Right lobe of liver (tissue), 6 donors: ENCODE results near the gene ANO9. TPM values are rescaled to one million over a fixed set of nuclear protein-coding genes. Genes with fewer than 3 reads are reported as not detected.
"Not testable (repeated sequence)": the region's sequence is repeated elsewhere in the genome, so short reads cannot be mapped to it uniquely, and the experiment has no call there.

ENCODE experiments used
- ATAC-seq, 4 donors: fragments of 200-7000 bp; cut with Tn5 transposase; one replicate each; pipeline ENCODE4 v1.9.1; 2020; ENCODE audit warnings: mild to moderate bottlenecking in 4 of 4, moderate library complexity in 4 of 4
- DNase-seq, 3 donors: peaks; one replicate each; pipeline ENCODE4 v3.0.0-alpha.2; 2020
- H3K27ac ChIP-seq, 3 donors: fragments of 200-600 bp; one replicate each; pipeline ENCODE4 v1.8.0; 2022
- H3K27me3 ChIP-seq, 2 donors: fragments of 200-600 bp; one replicate each; pipeline ENCODE4 v1.8.0; 2022
- H3K36me3 ChIP-seq, 4 donors: fragments of 200-600 bp; sonication (generic) in 1 of 4; one replicate each; pipeline versions ENCODE4 v1.5.1 to v1.8.0; 2017 to 2022; ENCODE audit warnings: control low read depth in 1 of 4
- H3K4me1 ChIP-seq, 4 donors: fragments of 200-600 bp; sonication (generic) in 1 of 4; one replicate each; pipeline versions ENCODE4 v1.5.1 to v1.8.0; 2017 to 2022; ENCODE audit warnings: control low read depth in 1 of 4
- H3K4me3 ChIP-seq, 3 donors: fragments of 200-600 bp; one replicate each; pipeline ENCODE4 v1.8.0; 2022
- H3K9me3 ChIP-seq, 4 donors: fragments of 200-600 bp; sonication (generic) in 1 of 4; one replicate each; pipeline versions ENCODE4 v1.5.1 to v1.8.0; 2017 to 2022; ENCODE audit warnings: control low read depth in 1 of 4
- POLR2A ChIP-seq: fragments of 450-650 bp; IDR thresholded peaks from one replicate; pipeline ENCODE4 v1.6.1; 2017; ENCODE audit warnings: antibody characterized with exemption, mild to moderate bottlenecking
- WGBS: methylation state at CpG from one replicate; pipeline ENCODE4 v1.1.6; 2018; ENCODE audit warnings: low coverage, low lambda C conversion rate; ENCODE audit not compliant: insufficient coverage; ENCODE audit errors: missing lambda C conversion rate; 5-methylcytosine and 5-hydroxymethylcytosine counted together
- intact Hi-C, 2 donors: fragments of 100-400 bp; cut with DNase I; formaldehyde crosslinking; loops; one replicate each; pipeline versions ENCODE4 v1.11.2 to v1.14.1; 2022
- total RNA-seq, 6 experiments: library from RNA; depleted of rRNA in 2 of 6; stranded (reverse); fragments of >200 nt in 2 of 6; fragmentation: NEBNext Ultra II Directional in 3 of 6; extraction: Animal tissue kit (Norgen Biotek cat#: 25700) in 3 of 6; gene quantifications; one replicate each; pipeline versions ENCODE4 v1.1.0 to v1.2.4, GENCODE V29; 2016 to 2023
- TF ChIP-seq, protein P1 (sequence below), 4 donors: fragments of 200-600 bp in 3 of 4; fragments of 450-650 bp in 1 of 4; IDR thresholded peaks; one replicate each; pipeline versions ENCODE4 v1.5.1 to v1.8.0; 2016 to 2022; ENCODE audit warnings: antibody characterized with exemption in 4 of 4, mild to moderate bottlenecking in 2 of 4
- donor health status: DM: no; HTN: yes; CAD: no.
- donor health status: DM: no; HTN: no; CAD: no.
- donor health status: DM: no; HTN: no; CAD: no.
- donor health status: DM: no; HTN: yes; CAD: no.
- donor health status: DM: no; HTN: yes; CAD: no.

Gene ANO9
- total RNA-seq, 6 experiments from 2014 or later, result 0.09 to 1.0 (median 0.28) TPM; not detected in 1

DNA sequence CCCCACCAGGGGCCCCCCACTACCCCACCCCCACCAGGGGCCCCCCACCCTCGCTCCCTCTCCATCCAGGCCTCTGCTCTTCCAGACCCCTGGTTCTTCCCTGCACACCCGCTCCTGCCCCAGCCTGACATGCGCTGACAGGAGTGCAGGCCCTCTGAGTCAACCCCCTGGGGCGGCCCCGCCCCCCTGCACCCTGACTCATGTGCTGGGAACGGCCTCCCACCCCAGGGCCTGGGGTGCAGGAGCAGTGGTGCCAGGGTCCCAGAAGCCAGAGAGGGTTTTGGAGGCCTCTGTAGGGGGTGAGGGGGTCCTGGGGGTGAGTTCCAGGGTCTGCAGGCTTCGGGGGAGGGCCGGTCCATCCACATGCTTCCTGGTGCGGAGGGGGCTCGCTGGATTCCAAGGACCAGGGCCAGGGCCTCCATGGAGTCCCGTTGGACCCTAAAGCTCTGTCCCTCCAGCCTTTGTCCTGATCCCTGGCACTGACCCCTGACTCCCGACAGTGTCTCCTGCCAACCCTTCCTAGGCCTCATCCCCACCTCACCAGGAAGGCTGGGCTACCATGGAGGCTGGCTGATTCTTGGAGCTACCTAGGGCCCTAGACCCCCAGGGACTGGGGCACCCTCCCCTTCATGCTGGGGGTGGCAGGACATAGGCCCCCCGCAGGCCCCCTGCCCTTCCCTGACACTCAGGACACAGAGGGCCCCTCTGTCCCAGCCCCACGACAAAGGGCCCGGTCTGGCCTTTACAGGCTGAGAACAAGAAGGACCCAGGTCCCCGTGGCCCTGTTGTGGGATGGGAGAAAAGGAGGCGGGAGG, 48.4 kb downstream of the ANO9 start:
- Histone ChIP-seq H3K27me3 (no peaks in the 10 kb centered on the region), H3K27ac (no peak overlapping the region), H3K9me3 (no peaks in the 10 kb centered on the region), H3K36me3 (no peaks in the 10 kb centered on the region), H3K4me3 (no peak overlapping the region), H3K4me1 (no peaks in the 10 kb centered on the region)
- TF ChIP-seq POLR2A, result no peak
- TF ChIP-seq, protein P1, sequence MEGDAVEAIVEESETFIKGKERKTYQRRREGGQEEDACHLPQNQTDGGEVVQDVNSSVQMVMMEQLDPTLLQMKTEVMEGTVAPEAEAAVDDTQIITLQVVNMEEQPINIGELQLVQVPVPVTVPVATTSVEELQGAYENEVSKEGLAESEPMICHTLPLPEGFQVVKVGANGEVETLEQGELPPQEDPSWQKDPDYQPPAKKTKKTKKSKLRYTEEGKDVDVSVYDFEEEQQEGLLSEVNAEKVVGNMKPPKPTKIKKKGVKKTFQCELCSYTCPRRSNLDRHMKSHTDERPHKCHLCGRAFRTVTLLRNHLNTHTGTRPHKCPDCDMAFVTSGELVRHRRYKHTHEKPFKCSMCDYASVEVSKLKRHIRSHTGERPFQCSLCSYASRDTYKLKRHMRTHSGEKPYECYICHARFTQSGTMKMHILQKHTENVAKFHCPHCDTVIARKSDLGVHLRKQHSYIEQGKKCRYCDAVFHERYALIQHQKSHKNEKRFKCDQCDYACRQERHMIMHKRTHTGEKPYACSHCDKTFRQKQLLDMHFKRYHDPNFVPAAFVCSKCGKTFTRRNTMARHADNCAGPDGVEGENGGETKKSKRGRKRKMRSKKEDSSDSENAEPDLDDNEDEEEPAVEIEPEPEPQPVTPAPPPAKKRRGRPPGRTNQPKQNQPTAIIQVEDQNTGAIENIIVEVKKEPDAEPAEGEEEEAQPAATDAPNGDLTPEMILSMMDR (IDR thresholded peaks at IDR 0.05), result no peak
- no peak for DNase-seq
- 57% methylated on average over 3 of the region's 17 CpGs for WGBS
- no peak for ATAC-seq
- intact Hi-C loops, result no loop called here

GRCh38 chr11:392102-392777, 49.6 kb downstream of the ANO9 start:
- ATAC-seq (no peak), DNase-seq (no peak)
- H3K27me3 ChIP-seq, result no peaks in the 10 kb centered on the region
- 60% methylated on average over 2 of the region's 36 CpGs for WGBS
- TF ChIP-seq POLR2A, result no peak
- TF ChIP-seq, protein P1 (IDR thresholded peaks at IDR 0.05), result no peak
- H3K27ac ChIP-seq, result no peak overlapping the region
- H3K9me3 ChIP-seq, result no peaks in the 10 kb centered on the region
- intact Hi-C loops, result no loop called here
- no peaks in the 10 kb centered on the region for H3K4me1 ChIP-seq
- no peaks in the 10 kb centered on the region for H3K36me3 ChIP-seq
- H3K4me3 ChIP-seq, result no peak overlapping the region

DNA sequence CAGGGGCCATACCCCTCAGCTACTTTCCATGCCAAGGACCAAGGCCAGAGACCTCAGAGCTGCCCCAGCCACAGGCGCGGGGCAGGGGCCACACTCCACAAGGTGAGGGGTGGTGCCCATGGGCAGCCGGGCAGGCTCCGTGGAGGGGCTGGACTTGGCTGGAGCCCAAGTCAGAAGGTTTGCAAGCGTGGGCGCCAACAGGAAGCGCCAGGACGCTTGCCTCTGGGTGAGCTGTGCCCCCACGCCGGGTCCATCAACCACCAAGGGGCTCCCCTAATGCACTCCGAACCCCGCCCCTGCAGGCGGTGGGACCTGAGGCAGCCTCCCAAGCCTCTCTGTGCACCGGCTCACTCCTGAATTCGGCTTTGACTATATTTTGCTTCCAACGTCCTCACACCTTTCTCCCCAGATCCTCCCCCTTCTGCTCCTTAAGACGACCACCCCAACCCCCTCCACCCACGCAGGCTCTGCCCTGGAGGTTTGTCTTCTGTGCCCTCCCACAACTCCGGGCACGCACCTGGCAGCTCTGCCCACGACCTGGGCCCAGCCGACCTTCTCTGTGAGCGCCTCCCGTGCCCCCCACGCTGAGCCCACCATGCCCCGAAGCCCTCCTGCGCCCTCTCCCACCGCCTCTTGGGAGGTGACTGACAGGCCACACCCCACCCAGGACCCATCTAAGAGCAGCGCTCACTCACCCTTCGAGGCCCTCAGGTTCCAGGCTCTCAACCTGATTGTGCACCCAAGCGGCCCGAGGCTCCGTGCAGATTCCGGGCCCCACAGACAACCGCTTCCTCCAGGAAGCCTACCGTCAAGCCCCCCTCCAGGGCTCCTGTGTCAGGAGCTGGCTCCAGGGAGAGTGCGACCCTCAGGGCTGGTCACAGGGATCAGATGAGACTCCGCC, 50.4 kb downstream of the ANO9 start:
- no peaks in the 10 kb centered on the region for H3K9me3 ChIP-seq
- H3K27ac ChIP-seq, result no peak overlapping the region
- DNase-seq, result no peak
- 81% methylated on average over 18 of the region's 38 CpGs for WGBS
- TF ChIP-seq POLR2A, result no peak
- TF ChIP-seq, protein P1 (IDR thresholded peaks at IDR 0.05), result no peak
- H3K36me3 ChIP-seq, result no peaks in the 10 kb centered on the region
- H3K4me1 ChIP-seq, result no peaks in the 10 kb centered on the region
- H3K27me3 ChIP-seq, result no peaks in the 10 kb centered on the region
- no peak overlapping the region for H3K4me3 ChIP-seq
- ATAC-seq, result no peak
- intact Hi-C loops, result no loop called here

DNA sequence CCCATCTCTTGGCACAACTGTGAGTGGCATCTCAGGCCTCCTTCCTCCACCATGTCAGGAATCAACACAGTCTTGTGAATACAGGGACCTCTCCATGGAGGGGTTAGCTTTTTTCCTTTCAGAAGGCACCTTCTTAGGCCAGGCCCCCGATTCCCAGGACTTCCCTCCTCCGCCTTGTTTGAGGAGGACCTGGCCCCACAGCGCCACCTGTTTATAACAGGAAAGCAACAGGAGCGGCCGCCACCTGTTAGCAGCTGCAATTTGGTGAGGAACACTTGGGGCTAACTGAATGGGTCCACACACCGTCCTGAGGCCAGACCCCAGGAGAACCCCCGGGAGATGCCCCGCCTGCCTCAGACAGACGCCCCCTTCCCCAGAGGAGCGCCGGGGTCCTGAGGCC, 51.6 kb downstream of the ANO9 start:
- no peak for DNase-seq
- TF ChIP-seq, protein P1 (IDR thresholded peaks at IDR 0.05), result no peak
- TF ChIP-seq POLR2A, result no peak
- WGBS, result no CpG with 5 or more reads among the region's 11 CpGs

GRCh38 chr11:389369-389768, 52.4 kb downstream of the ANO9 start:
- H3K9me3 ChIP-seq, H3K27me3 ChIP-seq, DNase-seq, intact Hi-C loops, H3K4me1 ChIP-seq, ATAC-seq, H3K36me3 ChIP-seq, H3K4me3 ChIP-seq, H3K27ac ChIP-seq: not testable (repeated sequence)
- WGBS, result 76% methylated on average over 8 of the region's 17 CpGs

More for the DNA sequence above, 51.6 kb downstream of the ANO9 start:
- no peaks in the 10 kb centered on the region for H3K4me1 ChIP-seq
- H3K27me3 ChIP-seq, result no peaks in the 10 kb centered on the region
- no peak for ATAC-seq
- no peak overlapping the region for H3K27ac ChIP-seq
- H3K36me3 ChIP-seq, result no peaks in the 10 kb centered on the region
- H3K4me3 ChIP-seq, result no peak overlapping the region
- H3K9me3 ChIP-seq, result no peaks in the 10 kb centered on the region
- intact Hi-C loops, result no loop called here
